ENCODE results near the gene TBC1D9B. TPM values are rescaled to one million over a fixed set of nuclear protein-coding genes. Genes with fewer than 3 reads are reported as not detected.

The TBC1D9B gene
- total and polyA plus RNA-seq, 9 of the 15 experiments (the other 6 are each of a cell fraction or from before 2014, with no cell fraction given): 2.9 to 59.1 (median 33.5) TPM

GRCh38 chr5:179819296-179820126 is 88.2 kb downstream of the TBC1D9B start (continued):
- TF ChIP-seq PBX2 (CRISPR knock-in tag; IDR thresholded peaks at IDR 0.05; ENCODE audit: low read depth) (no peak), PBX2 (tag; conservative IDR thresholded peaks at IDR 0.05; ENCODE audit: low read depth) (no peak), ZNF121 (CRISPR knock-in tag; conservative IDR thresholded peaks at IDR 0.05) (no peak), TFE3 (CRISPR knock-in tag; IDR thresholded peaks at IDR 0.05) (peak; percentile 40), SREBF2 (CRISPR knock-in tag; IDR thresholded peaks at IDR 0.05) (0 out of 2 replicates have a peak, but pooled peaks have one; percentile 31), ZBED1 (IDR thresholded peaks at IDR 0.05) (no peak), ZNF431 (CRISPR knock-in tag; IDR thresholded peaks at IDR 0.05) (no peak), USF1 (CRISPR knock-in tag; IDR thresholded peaks at IDR 0.05) (peak; percentile 71), GATAD2B (IDR thresholded peaks at IDR 0.05; ENCODE audit: borderline replicate concordance) (no peak), ZNF398 (CRISPR knock-in tag; IDR thresholded peaks at IDR 0.05) (peak; percentile 74; the same call in 1 of the 2 replicates), NFE2 (IDR thresholded peaks at IDR 0.05; ENCODE audit: low read depth) (peak; percentile 94), PCBP2 (IDR thresholded peaks at IDR 0.05; ENCODE audit: low read depth, low read length, poor library complexity, severe bottlenecking) (no peak)

Data from K562 (cell line).